ENCODE results near the gene MAP3K15.

MAP3K15 gene

GRCh38 chrX:19548934-19549333 lies 33.6 kb upstream of the MAP3K15 start:
- no peaks in the 10 kb centered on the region for H3K27me3 ChIP-seq (ENCODE audit: low read depth, low read length)
- H3K36me3 ChIP-seq (ENCODE audit: control insufficient read depth in 1 of 2, insufficient read depth in 2 of 2, low read length in 2 of 2), result no peaks in the 10 kb centered on the region
- no peak overlapping the region for H3K4me3 ChIP-seq (ENCODE audit: low read depth in 1 of 2, low read length in 2 of 2)
- H3K27ac ChIP-seq (ENCODE audit: low read length), result no peak overlapping the region
- H3K4me1 ChIP-seq (ENCODE audit: control insufficient read depth in 1 of 2, insufficient read depth in 2 of 2, low read length in 2 of 2), result no peaks in the 10 kb centered on the region
- H3K9me3 ChIP-seq (ENCODE audit: control insufficient read depth in 1 of 2, low read length in 2 of 2), result no peaks in the 10 kb centered on the region

GRCh38 chrX:19548279-19548678 lies 33.0 kb upstream of the MAP3K15 start:
- H3K9me3 ChIP-seq (ENCODE audit: control insufficient read depth in 1 of 2, low read length in 2 of 2), result no peaks in the 10 kb centered on the region
- no peak overlapping the region for H3K4me3 ChIP-seq (ENCODE audit: low read depth in 1 of 2, low read length in 2 of 2)
- no peaks in the 10 kb centered on the region for H3K4me1 ChIP-seq (ENCODE audit: control insufficient read depth in 1 of 2, insufficient read depth in 2 of 2, low read length in 2 of 2)
- no peak overlapping the region for H3K27ac ChIP-seq (ENCODE audit: low read length)
- H3K36me3 ChIP-seq (ENCODE audit: control insufficient read depth in 1 of 2, insufficient read depth in 2 of 2, low read length in 2 of 2), result no peaks in the 10 kb centered on the region
- H3K27me3 ChIP-seq (ENCODE audit: low read depth, low read length), result no peaks in the 10 kb centered on the region

- Histone ChIP-seq H3K4me1 (ENCODE audit: control insufficient read depth in 1 of 2, insufficient read depth in 2 of 2, low read length in 2 of 2) (no peaks in the 10 kb centered on the region), H3K27me3 (ENCODE audit: low read depth, low read length) (no peaks in the 10 kb centered on the region), H3K4me3 (ENCODE audit: low read depth in 1 of 2, low read length in 2 of 2) (no peak overlapping the region), H3K9me3 (ENCODE audit: control insufficient read depth in 1 of 2, low read length in 2 of 2) (no peaks in the 10 kb centered on the region), H3K36me3 (ENCODE audit: control insufficient read depth in 1 of 2, insufficient read depth in 2 of 2, low read length in 2 of 2) (peaks cover 0 to 4% of the 10 kb centered on the region in 2 donors), H3K27ac (ENCODE audit: low read length) (no peak overlapping the region)
These were observed 30.3 kb upstream of the MAP3K15 start for GRCh38 chrX:19545651-19546050.

- Histone ChIP-seq H3K27ac (ENCODE audit: low read length) (no peak overlapping the region), H3K27me3 (ENCODE audit: low read depth, low read length) (no peaks in the 10 kb centered on the region), H3K9me3 (ENCODE audit: control insufficient read depth in 1 of 2, low read length in 2 of 2) (no peaks in the 10 kb centered on the region), H3K4me1 (ENCODE audit: control insufficient read depth in 1 of 2, insufficient read depth in 2 of 2, low read length in 2 of 2) (no peaks in the 10 kb centered on the region), H3K4me3 (ENCODE audit: low read depth in 1 of 2, low read length in 2 of 2) (no peak overlapping the region), H3K36me3 (ENCODE audit: control insufficient read depth in 1 of 2, insufficient read depth in 2 of 2, low read length in 2 of 2) (peaks cover 0 to 4% of the 10 kb centered on the region in 2 donors)
These were observed 29.5 kb upstream of the MAP3K15 start for GRCh38 chrX:19544693-19545305.

- no peaks in the 10 kb centered on the region for H3K9me3 ChIP-seq (ENCODE audit: control insufficient read depth in 1 of 2, low read length in 2 of 2)
- no peaks in the 10 kb centered on the region for H3K27me3 ChIP-seq (ENCODE audit: low read depth, low read length)
- H3K36me3 ChIP-seq (ENCODE audit: control insufficient read depth in 1 of 2, insufficient read depth in 2 of 2, low read length in 2 of 2), result peaks cover 0 to 4% of the 10 kb centered on the region in 2 donors
- no peaks in the 10 kb centered on the region for H3K4me1 ChIP-seq (ENCODE audit: control insufficient read depth in 1 of 2, insufficient read depth in 2 of 2, low read length in 2 of 2)
- no peak overlapping the region for H3K27ac ChIP-seq (ENCODE audit: low read length)
- no peak overlapping the region for H3K4me3 ChIP-seq (ENCODE audit: low read depth in 1 of 2, low read length in 2 of 2)
These were observed 28.7 kb upstream of the MAP3K15 start for GRCh38 chrX:19543951-19544381.

GRCh38 chrX:19543020-19543715 lies 27.9 kb upstream of the MAP3K15 start:
- Histone ChIP-seq H3K36me3 (ENCODE audit: control insufficient read depth in 1 of 2, insufficient read depth in 2 of 2, low read length in 2 of 2) (peaks cover 0 to 4% of the 10 kb centered on the region in 2 donors), H3K4me1 (ENCODE audit: control insufficient read depth in 1 of 2, insufficient read depth in 2 of 2, low read length in 2 of 2) (no peaks in the 10 kb centered on the region), H3K4me3 (ENCODE audit: low read depth in 1 of 2, low read length in 2 of 2) (no peak overlapping the region), H3K9me3 (ENCODE audit: control insufficient read depth in 1 of 2, low read length in 2 of 2) (no peaks in the 10 kb centered on the region), H3K27me3 (ENCODE audit: low read depth, low read length) (no peaks in the 10 kb centered on the region), H3K27ac (ENCODE audit: low read length) (no peak overlapping the region)

GRCh38 chrX:19541931-19542330 lies 26.6 kb upstream of the MAP3K15 start:
- no peaks in the 10 kb centered on the region for H3K27me3 ChIP-seq (ENCODE audit: low read depth, low read length)
- H3K4me1 ChIP-seq (ENCODE audit: control insufficient read depth in 1 of 2, insufficient read depth in 2 of 2, low read length in 2 of 2), result no peaks in the 10 kb centered on the region
- peaks cover 0 to 4% of the 10 kb centered on the region in 2 donors for H3K36me3 ChIP-seq (ENCODE audit: control insufficient read depth in 1 of 2, insufficient read depth in 2 of 2, low read length in 2 of 2)
- no peak overlapping the region for H3K27ac ChIP-seq (ENCODE audit: low read length)
- H3K9me3 ChIP-seq (ENCODE audit: control insufficient read depth in 1 of 2, low read length in 2 of 2), result no peaks in the 10 kb centered on the region
- H3K4me3 ChIP-seq (ENCODE audit: low read depth in 1 of 2, low read length in 2 of 2), result no peak overlapping the region

GRCh38 chrX:19541196-19541595 lies 25.9 kb upstream of the MAP3K15 start:
- no peak overlapping the region for H3K27ac ChIP-seq (ENCODE audit: low read length)
- peaks cover 0 to 4% of the 10 kb centered on the region in 2 donors for H3K36me3 ChIP-seq (ENCODE audit: control insufficient read depth in 1 of 2, insufficient read depth in 2 of 2, low read length in 2 of 2)
- no peaks in the 10 kb centered on the region for H3K9me3 ChIP-seq (ENCODE audit: control insufficient read depth in 1 of 2, low read length in 2 of 2)
- no peak overlapping the region for H3K4me3 ChIP-seq (ENCODE audit: low read depth in 1 of 2, low read length in 2 of 2)
- no peaks in the 10 kb centered on the region for H3K27me3 ChIP-seq (ENCODE audit: low read depth, low read length)
- no peaks in the 10 kb centered on the region for H3K4me1 ChIP-seq (ENCODE audit: control insufficient read depth in 1 of 2, insufficient read depth in 2 of 2, low read length in 2 of 2)

GRCh38 chrX:19540076-19540475 lies 24.8 kb upstream of the MAP3K15 start:
- no peaks in the 10 kb centered on the region for H3K9me3 ChIP-seq (ENCODE audit: control insufficient read depth in 1 of 2, low read length in 2 of 2)
- no peak overlapping the region for H3K27ac ChIP-seq (ENCODE audit: low read length)
- no peak overlapping the region for H3K4me3 ChIP-seq (ENCODE audit: low read depth in 1 of 2, low read length in 2 of 2)
- peaks cover 0 to 4% of the 10 kb centered on the region in 2 donors for H3K36me3 ChIP-seq (ENCODE audit: control insufficient read depth in 1 of 2, insufficient read depth in 2 of 2, low read length in 2 of 2)
- no peaks in the 10 kb centered on the region for H3K27me3 ChIP-seq (ENCODE audit: low read depth, low read length)
- no peaks in the 10 kb centered on the region for H3K4me1 ChIP-seq (ENCODE audit: control insufficient read depth in 1 of 2, insufficient read depth in 2 of 2, low read length in 2 of 2)

- H3K36me3 ChIP-seq (ENCODE audit: control insufficient read depth in 1 of 2, insufficient read depth in 2 of 2, low read length in 2 of 2), result peaks cover 0 to 4% of the 10 kb centered on the region in 2 donors
- no peaks in the 10 kb centered on the region for H3K27me3 ChIP-seq (ENCODE audit: low read depth, low read length)
- H3K4me3 ChIP-seq (ENCODE audit: low read depth in 1 of 2, low read length in 2 of 2), result no peak overlapping the region
- H3K9me3 ChIP-seq (ENCODE audit: control insufficient read depth in 1 of 2, low read length in 2 of 2), result no peaks in the 10 kb centered on the region
- no peaks in the 10 kb centered on the region for H3K4me1 ChIP-seq (ENCODE audit: control insufficient read depth in 1 of 2, insufficient read depth in 2 of 2, low read length in 2 of 2)
- H3K27ac ChIP-seq (ENCODE audit: low read length), result no peak overlapping the region
These were observed 24.4 kb upstream of the MAP3K15 start for GRCh38 chrX:19539665-19540064.

- H3K27ac ChIP-seq (ENCODE audit: low read length), result no peak overlapping the region
- H3K9me3 ChIP-seq (ENCODE audit: control insufficient read depth in 1 of 2, low read length in 2 of 2), result no peaks in the 10 kb centered on the region
- no peaks in the 10 kb centered on the region for H3K36me3 ChIP-seq (ENCODE audit: control insufficient read depth in 1 of 2, insufficient read depth in 2 of 2, low read length in 2 of 2)
- H3K4me1 ChIP-seq (ENCODE audit: control insufficient read depth in 1 of 2, insufficient read depth in 2 of 2, low read length in 2 of 2), result no peaks in the 10 kb centered on the region
- H3K4me3 ChIP-seq (ENCODE audit: low read depth in 1 of 2, low read length in 2 of 2), result no peak overlapping the region
- H3K27me3 ChIP-seq (ENCODE audit: low read depth, low read length), result no peaks in the 10 kb centered on the region
These were observed 20.2 kb upstream of the MAP3K15 start for GRCh38 chrX:19535476-19535875.

- H3K9me3 ChIP-seq (ENCODE audit: control insufficient read depth in 1 of 2, low read length in 2 of 2), result no peaks in the 10 kb centered on the region
- H3K36me3 ChIP-seq (ENCODE audit: control insufficient read depth in 1 of 2, insufficient read depth in 2 of 2, low read length in 2 of 2), result no peaks in the 10 kb centered on the region
- no peak overlapping the region for H3K4me3 ChIP-seq (ENCODE audit: low read depth in 1 of 2, low read length in 2 of 2)
- H3K4me1 ChIP-seq (ENCODE audit: control insufficient read depth in 1 of 2, insufficient read depth in 2 of 2, low read length in 2 of 2), result no peaks in the 10 kb centered on the region
- no peak overlapping the region for H3K27ac ChIP-seq (ENCODE audit: low read length)
- no peaks in the 10 kb centered on the region for H3K27me3 ChIP-seq (ENCODE audit: low read depth, low read length)
These were observed 17.4 kb upstream of the MAP3K15 start for GRCh38 chrX:19532709-19533108.

All from muscle layer of duodenum (tissue), 2 donors.